Measurements from ENCODE around the gene CNRIP1.
"Not testable (repeated sequence)": the region's sequence is repeated elsewhere in the genome, so short reads cannot be mapped to it uniquely, and the experiment has no call there.

CNRIP1 gene, protein sequence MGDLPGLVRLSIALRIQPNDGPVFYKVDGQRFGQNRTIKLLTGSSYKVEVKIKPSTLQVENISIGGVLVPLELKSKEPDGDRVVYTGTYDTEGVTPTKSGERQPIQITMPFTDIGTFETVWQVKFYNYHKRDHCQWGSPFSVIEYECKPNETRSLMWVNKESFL

DNA sequence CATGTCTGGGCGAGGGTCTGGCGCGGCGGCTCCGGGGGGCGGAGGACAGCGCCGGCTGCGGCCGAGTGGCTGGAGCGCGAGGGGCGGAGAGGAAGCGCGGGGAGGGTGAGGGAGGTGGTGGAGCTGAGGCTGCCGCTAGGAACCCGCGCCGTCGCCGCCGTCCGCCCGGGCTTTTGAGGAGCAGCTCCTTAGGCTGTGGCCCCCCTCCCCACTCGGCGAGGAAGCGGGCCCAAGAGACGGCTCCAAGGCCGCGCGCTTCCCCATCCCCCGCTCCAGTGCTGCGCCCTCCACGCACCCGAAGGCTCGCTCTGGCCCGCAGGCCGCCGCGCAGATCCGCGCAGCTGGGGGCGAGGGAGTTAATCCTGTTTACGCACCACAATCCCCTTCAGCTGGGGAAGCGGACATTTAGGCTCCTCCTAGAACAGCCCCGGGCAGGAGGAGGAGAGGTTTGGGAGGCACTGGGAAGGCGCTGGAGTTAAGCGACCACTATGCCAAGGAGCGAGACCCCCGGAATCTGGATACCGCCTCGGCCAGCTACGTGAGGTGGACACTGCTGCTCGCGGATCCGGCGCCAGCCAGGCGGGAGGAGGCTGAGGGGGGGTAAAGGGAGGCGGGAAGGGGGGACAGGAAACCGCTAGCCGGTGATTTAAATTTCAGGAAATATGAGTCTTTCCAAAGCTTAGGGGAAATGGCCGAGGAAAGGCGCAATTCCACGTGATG is at the start of gene CNRIP1:
CNRIP1 (minus strand) TSS at position 552 of the 720 bp plus-strand sequence; CDS start at position 3, 549 bp downstream.
- no peak for DNase-seq

DNA sequence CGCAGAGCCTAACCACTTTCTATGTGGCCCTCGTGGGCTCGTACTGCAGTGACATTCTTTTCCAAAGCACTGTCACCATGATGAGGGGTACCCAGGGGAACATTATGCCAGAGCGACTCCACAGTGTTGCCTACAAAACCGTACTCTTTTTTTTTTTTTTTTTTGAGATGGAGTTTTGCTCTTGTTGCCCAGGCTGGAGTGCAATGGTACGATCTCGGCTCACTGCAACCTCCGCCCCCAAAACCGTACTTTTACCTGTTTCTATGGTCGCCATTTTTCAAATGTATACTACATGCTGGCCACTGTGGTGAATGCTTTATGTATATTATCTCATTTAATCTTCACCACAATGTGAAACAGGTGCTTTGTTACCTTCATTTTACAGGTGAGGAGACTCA is 49.6 kb upstream of the CNRIP1 start:
- no peak for DNase-seq

DNA sequence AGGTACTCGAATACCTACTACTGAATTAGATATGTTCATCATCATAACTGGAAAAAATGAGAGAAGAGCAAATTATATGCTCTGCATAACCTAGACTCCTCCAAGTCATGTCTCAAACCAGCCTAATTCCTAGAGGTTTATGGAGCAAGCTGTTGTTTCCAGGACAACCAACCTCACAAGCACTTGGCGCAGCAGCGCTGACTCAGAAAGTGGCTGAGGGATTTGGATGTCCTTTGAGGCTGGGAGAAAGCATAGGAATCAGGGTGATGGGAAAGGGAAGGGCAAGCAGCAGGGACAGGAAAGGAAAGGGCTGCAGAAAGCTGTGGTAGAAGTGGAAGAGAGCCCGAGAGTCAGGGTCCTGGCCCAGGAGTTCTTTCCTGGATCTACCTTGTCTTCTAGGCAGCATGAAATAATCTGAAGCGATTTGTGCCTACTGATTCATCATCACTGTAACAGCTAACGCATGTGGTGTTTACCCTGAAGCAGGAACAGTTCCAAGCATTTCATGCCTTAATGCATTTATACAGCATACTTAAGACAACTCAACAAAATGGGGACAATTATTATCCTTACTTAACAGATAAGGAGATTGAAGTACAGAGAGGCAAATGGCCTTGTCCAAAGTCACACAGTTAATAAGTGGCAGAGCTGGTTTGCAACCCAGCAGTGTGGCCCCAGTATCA is 49.0 kb upstream of the CNRIP1 start:
- DNase-seq, result no peak

DNA sequence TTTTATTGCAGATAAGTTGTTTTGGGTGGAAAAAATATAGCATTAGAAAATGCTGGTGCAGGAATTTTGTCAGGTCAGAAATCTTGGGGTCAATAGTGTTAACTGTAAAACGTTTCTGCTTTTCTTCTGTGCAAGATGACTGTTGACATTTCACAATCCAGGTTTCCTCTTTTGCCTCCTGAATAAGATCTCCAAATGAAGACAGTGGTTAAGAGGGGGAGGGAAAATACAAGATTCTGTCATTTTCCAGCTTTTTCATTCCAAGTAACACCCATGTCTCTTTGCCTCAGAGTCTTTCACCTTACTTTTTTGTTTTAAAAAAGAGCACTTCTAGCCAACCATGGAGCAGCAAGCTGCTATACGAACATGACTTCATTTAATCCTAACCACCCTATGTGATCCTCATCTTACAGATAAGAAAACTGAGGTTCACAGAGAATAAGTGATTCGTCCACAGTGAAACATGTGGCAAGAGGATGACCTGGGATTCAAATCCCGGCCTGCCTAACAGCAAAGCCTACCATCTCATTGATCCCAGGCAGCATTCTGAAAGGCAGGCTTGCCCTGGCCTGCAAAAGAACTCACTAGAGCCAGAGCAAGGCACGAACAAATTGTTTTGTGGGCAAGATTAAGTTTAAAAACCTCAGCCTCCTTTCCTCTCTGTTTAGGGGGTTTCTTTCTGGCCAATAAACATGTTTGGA is 48.4 kb upstream of the CNRIP1 start:
- DNase-seq, result no peak

DNA sequence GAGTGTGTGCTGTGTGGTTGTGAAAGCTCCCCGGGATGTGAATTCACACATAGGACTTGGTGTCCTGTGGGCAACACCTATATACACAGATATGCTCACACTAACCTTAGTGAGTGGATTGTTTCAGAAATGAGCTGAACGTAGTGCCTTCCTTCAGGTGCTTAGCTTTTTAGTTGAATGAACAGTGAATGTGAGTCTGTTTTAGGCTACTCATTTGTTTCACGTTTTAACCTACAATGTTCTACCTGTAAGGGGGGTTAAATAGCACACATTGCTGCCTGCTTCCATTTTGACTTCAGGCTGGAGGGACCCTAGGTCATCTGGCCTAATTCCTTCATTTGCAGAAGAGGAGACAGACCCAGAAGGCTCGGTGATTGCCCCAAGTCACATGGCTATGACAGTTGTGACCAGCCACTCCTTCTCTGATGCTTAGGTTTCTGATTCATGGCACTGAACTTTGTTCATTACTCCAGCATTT is 46.4 kb upstream of the CNRIP1 start:
- DNase-seq, result no peak

DNA sequence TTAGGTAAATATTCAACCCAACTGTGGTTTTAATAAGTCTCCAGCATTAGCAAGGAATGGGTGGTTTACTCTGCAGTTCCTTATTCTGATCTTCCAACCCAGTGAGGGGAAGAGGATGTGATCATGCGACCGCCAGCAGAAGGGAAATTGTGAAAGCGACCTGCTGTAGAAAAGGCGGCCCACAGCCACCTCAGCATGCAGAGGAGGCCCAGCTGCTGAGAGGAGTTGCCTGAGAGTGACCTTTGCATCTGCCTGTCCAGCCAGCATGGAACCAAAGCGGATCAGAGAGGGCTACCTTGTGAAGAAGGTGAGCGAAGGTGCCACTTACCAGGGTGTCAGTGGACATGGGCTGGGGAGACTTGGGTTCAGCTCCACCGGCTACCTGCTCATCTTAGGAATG is 45.3 kb upstream of the CNRIP1 start, which contains the start of gene PLEK:
PLEK (plus strand) TSS at position 196 of the 400 bp plus-strand sequence; CDS start at position 266, 70 bp downstream.
- DNase-seq, result peak; percentile 7

DNA sequence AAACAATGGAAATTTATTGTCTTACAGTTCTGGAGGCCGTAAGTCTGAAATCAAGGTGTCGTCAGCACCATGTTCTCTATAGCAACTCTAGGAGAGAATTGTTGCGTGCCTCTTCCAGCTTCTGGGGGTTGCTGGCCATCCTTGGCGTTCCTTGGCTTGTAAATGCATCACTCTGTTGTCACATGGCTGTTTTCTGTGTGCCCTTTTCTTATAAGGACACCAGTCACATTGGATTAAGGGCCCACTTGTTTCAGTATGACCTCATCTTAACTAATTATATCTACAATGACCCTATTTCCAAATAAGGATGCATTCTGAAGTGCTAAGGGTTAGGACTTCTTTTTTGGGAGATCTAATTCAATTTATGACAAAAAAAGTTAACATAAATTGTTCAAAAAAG is 44.0 kb upstream of the CNRIP1 start:
- no peak for DNase-seq

DNA sequence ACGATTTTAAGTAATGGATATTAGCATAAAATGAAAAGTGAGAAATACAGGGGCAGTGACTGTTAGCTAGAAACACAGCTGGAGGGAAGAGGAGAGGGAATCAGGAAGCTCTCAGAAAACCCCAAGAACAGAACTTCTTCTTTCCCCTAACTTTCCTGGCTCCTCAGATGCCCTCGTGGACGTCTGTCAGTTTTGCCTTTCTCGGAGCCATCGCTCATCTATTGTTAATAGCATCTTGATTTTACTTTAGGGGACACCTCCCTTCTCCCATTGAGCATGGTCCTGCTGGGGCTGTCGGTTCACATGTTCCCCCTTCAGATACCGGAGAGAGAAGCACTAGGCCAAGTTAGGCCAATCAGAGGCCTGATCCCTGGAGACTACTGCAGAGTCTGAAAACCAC is 43.0 kb upstream of the CNRIP1 start:
- DNase-seq, result no peak

DNA sequence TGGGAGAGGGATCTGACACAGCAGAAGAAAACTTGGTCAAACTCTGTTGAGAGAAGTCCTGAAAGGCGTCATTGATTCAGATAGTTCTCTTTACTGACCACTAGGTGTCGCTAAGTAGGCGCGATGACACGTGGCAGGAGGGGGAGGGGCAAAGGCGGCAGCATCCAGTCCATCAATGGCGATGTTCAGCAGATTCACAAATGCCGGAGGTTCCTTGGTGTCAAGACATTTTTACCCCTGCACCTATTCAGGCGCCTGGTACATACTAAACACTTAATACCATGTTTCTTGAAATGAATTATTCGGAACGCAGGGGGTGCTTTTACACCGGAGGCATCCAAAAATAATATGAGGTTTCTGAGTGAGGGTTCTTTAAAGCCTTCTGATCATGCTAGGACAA is 42.3 kb upstream of the CNRIP1 start:
- peak; percentile 87 for DNase-seq

DNA sequence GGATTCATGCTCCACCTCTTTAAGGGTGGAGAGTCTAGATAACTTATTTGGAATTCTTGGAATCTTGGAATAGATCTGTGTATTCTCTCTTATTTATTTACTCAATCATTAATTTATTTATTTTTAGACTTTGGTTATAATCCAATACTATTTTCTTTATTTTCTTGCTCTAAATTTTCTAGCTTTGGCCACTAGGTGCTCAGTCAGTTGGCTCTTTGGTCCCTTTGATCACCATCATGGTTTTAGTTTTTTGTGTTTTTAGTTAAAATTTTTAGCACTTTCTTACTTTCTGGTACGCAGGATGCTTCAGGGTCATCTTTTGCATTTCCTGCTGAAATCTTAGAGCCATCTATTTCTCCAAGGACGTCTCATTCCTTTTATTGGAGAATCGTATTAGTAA is 40.1 kb upstream of the CNRIP1 start:
- DNase-seq, result no peak

DNA sequence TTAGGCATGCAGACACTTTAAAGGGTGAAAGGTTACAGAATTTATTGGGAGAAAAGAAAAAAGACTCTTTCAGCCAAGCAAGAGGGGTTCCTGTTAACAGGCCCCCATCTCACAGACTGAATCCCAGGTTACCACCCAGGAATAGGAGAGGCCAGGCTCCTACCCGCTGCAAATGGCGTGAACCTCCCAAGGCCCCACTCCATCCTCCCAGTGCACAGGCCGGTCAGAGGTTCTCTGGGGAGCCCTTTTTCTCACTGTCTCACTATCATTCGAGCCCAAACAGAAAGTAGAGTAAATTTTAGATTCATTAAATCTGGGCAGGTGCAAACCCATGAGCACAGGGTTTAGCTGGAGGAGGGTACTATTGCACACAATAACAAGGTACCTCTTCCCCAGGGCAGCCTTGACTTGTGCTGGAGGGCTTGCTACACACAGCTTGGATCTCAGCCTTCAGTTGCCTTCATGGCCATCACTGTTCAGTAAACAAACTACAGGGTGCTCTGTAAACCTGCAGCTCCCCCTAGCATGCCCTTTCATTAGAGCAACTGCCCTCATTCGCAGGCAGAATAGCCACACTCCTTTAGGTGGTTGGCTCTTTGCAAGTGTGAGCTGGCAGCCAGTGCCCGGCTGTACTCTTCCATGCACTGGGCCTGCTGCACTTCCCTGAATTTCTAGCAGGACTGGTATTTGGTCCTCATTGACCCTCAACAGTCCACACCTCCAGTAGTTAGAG is 38.0 kb upstream of the CNRIP1 start:
- no peak for DNase-seq

DNA sequence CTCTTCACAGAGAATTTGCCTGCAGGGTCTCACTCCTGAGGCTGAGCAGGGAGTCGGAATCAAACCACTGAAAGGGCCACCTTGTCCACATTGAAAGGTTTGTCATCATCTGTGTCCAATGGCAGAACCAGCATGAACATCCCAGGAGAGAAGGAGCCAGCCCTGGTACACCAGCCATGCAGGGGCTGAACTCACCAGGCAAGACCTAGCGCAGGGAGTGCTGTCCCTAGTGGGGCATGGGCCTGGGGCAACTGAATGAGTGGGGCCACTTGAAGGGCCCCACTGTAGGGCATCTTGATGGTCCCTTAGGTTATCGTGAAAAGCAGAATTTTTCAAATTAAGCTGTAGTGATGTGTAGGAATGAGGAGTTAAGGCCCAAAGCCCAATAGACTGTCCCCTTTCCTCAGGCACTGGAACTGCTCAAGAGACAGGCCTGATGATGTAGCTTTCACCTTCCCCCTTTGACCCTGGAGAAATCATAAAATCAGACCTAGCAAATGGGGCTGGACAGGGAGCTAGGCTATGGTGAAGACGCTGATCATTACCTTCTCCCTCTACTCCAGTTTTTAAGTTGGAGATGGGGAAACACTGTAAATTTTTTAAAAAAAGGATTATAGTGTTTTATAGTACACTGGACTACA is 37.0 kb upstream of the CNRIP1 start:
- DNase-seq, result no peak

DNA sequence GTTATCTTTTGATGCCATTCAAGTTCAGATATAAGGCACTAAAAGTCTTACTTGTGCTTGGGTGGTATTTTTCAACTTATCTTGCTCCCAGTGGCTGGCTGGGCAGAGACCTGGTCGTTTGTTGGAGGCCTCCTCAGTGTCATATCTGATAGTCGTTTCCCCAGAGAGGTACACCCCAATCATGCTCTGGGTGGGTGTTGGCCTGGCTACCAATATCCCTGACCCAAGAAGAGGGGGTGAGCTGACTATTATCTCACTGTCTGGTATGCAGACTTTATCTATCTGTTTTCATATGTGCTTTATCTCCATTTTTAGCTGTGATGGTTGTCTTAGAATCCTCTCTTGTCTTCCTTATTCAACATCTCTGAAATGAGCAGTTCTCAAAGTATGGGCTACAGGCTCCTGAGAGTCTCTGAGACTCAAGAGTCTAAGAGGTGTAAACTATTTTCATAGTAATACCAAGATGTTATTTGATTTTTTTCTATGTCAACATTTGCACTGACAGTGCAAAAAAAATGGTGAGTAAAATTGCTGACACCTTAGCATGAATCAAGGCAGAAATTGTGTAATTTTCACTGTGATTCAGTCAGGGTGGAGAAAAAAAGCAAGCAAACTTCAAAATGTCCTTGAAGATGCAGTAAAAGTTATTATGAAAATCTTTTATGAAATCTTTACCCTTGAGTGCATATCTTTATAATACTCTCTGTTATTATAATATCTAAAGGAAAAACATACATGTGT is 33.1 kb upstream of the CNRIP1 start:
- DNase-seq, result no peak

DNA sequence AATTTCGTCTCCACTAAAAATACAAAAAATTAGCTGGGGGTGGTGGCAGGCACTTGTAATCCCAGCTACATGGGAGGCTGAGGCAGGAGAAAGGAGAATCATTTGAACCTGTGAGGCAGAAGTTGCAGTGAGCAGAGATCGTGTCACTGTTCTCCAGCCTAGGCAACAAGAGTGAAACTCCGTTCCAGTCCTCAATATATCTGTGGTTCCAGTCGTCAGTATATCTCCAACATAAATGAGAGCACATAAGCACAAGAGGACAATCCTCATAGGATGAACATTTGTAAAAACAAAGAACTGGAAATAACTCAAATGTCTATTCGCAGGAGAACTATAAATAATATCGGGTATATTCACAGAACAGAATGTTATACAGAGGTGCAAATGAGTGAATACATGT is 32.2 kb upstream of the CNRIP1 start:
- DNase-seq, result no peak

DNA sequence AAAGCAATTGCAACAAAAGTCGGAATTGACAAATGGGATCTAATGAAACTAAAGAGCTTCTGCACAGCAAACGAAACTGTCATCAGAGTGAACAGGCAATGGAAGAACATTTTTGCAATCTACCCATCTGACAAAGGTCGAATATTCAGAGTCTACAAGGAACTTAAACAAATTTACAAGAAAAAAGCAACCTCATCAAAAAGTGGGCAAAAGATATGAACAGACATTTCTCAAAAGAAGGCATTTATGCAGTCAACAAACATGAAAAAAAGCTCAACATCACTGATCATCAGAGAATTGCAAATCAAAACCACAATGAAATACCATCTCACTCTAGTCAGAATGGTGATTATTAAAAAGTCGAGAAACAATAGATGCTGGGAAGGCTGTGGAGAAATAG is 29.3 kb upstream of the CNRIP1 start:
- not testable (repeated sequence) for DNase-seq

DNA sequence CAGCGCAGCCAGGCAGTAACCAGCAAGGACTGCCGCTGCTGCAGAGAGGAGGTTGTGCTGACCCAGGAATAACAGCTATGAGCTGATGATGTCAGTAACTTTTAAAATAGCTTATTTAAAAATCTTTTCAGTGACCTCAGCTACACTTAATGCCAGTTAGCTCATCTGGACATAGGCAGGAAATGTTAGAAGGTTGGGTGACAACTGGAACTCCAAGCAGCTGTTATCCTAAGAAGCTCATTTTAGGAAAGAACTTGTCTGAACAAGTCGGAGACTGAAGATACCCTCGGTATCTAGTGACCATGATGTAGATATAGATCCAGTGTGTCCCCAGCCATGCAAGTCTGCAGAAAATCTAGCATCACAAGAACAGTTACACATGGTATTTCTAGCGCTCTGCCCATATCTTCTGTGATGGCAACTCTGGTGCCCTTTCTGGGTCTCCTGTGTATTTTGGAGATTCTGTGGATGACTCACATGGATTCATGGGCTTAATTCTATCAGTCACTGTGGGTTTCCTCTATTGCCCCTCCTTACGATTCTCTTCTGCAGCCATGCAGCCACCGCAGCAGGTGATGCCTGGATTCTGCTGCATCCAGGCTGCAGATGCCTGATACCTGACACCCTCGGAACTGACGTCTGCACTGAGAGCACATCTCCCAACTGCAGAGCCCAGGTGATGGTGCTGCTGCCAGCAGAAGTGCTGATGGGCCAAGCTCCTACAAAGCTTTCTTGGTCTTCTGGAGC is 25.6 kb upstream of the CNRIP1 start:
- no peak for DNase-seq

DNA sequence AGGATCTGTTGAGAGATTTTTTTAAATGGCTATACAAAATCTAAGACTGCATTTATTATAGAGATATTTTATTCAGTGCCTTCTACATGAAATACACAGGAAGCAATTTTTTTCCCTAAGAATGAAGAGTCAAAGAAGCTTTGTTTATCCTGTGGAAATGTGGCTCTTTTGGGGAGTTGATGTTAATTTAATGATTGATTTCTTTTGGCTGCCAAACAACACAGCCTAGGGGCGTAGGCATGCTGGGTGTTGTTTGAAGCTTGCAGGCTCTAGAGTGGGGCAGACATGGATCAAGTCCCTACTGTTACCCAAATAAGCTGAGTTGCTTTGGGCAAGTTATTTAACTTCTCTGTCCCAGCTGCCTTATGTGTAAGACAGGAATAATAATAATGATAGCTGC is 24.3 kb upstream of the CNRIP1 start:
- no peak for DNase-seq

DNA sequence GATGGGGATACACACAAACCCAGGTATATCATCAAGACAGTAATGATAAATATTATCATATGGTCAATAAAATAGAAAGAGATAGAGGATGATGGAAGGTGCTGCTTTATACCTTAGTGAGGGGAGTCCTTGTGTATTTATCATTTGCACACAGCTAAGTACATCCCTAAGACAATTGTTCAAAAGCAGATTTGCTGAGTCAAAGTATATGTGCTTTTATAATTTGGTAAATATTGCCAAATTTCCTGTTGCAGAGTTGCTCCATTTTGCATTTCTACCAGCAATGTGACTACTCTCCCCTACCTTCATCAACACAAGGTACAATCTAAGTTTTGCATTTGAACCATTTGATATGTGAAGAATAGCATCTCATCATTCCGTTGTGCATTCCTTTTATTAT is 22.7 kb upstream of the CNRIP1 start:
- DNase-seq, result no peak

DNA sequence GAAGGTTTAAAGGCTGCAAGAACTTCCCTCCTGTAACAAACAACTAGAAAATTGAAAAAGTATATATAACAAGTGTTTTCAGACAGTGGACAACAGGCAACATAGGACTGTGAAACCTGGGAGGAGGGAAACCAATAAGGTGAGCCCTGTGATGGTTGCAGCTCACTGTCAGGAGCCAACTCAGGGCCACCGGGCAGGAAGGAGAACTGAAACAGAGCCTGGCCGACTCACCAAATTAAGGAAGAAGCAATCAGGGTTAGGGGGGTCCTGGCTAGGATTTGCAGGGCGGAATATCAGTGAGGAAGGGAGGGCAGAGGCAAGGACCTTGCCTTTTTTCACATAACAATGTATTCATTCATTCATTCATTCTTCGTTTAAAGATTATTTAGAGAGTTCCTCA is 21.8 kb upstream of the CNRIP1 start:
- no peak for DNase-seq

DNA sequence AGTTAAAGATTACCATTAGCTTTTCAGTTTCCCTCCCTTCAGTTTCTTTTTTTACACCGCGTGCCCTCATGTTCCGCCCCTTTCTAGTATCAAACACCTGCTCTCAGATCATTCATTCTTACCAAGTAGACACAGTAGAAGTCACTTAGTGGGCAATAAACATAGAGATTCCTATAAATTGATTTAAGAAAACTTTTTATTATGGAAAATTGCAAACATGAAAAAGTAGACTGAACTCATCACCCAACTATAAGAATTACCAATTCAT is 21.2 kb upstream of the CNRIP1 start:
- no peak for DNase-seq
